GM23248 (cell line): Measurements from ENCODE around the gene MACROD2.

Source experiments
- EZH2 ChIP-seq: fragments of 200-600 bp; sonication (generic); IDR thresholded peaks from 2 replicates; pipeline ENCODE4 v1.6.1; 2018; ENCODE audit warnings: antibody characterized with exemption, mild to moderate bottlenecking; ENCODE audit not compliant: insufficient read depth, poor library complexity, severe bottlenecking
- EZH2phosphoT487 ChIP-seq: fragments of 200-600 bp; sonication (generic); IDR thresholded peaks from 2 replicates; pipeline ENCODE4 v1.6.1; 2018; ENCODE audit warnings: antibody characterized with exemption, moderate library complexity, mild to moderate bottlenecking, low read depth; ENCODE audit not compliant: insufficient read depth

GRCh38 chr20:15071085-15071808 is 1075.9 kb downstream of the MACROD2 start:
- TF ChIP-seq EZH2 (no peak), EZH2phosphoT487 (no peak)
